Ovary (tissue), 9 donors: ENCODE measurements around the gene HIGD2B. TPM values are rescaled to one million over a fixed set of nuclear protein-coding genes. Genes with fewer than 3 reads are reported as not detected.
"Not testable (repeated sequence)": the region's sequence is repeated elsewhere in the genome, so short reads cannot be mapped to it uniquely, and the experiment has no call there.

Experiments used
- DNase-seq, 5 donors: peaks; one replicate each; pipeline ENCODE4 v3.0.0-alpha.2; 2019 to 2020
- H3K27ac ChIP-seq, 2 donors: fragments of 200-600 bp; one replicate each; pipeline versions ENCODE4 v1.5.1 to v1.8.0; 2019 to 2022
- H3K27me3 ChIP-seq: fragments of 200-600 bp; one replicate; pipeline ENCODE4 v1.8.0; 2022
- H3K36me3 ChIP-seq: fragments of 200-600 bp; sonication (generic); one replicate; pipeline ENCODE4 v1.5.1; 2019
- H3K4me1 ChIP-seq: one replicate; pipeline ENCODE4 v1.8.1; 2013; ENCODE audit warnings: mild to moderate bottlenecking, moderate library complexity; ENCODE audit not compliant: insufficient read depth
- H3K4me3 ChIP-seq: fragments of 200-600 bp; sonication (generic); one replicate; pipeline ENCODE4 v1.5.1; 2017
- H3K9me3 ChIP-seq, 2 donors: fragments of 200-600 bp in 1 of 2; sonication (generic) in 1 of 2; one replicate each; pipeline versions ENCODE4 v1.5.1 to v1.8.1; 2013 to 2019; ENCODE audit warnings: mild to moderate bottlenecking in 1 of 2, moderate library complexity in 1 of 2
- WGBS, 3 donors: extraction: QIAGEN DNeasy Blood & Tissue Kit in 1 of 3; methylation state at CpG; one replicate each; pipeline versions ENCODE4 v1.1.5 to v1.1.7; 2013 to 2017; 5-methylcytosine and 5-hydroxymethylcytosine counted together
- intact Hi-C, 4 donors: fragments of 100-400 bp; cut with DNase I; formaldehyde crosslinking; loops; one replicate each; pipeline versions ENCODE4 v1.11.0 to v1.15.1; 2022 to 2023
- polyA plus RNA-seq, 2 donors: library from polyadenylated mRNA; stranded (reverse); fragments of 200-250 nt in 1 of 2; fragments of 350-450 nt in 1 of 2; fragmentation: Illumina TruSeq in 1 of 2; extraction: RNeasy Lipid Tissue Mini Kit (QIAGEN cat#74804) in 1 of 2; gene quantifications; one replicate each; pipeline ENCODE4 v1.2.3, GENCODE V29; 2013 to 2014
- small RNA-seq: library from RNA; depleted of rRNA; stranded (forward); fragments of <200 nt; gene quantifications from one replicate; pipeline ENCODE3, GENCODE V24; 2016
- total RNA-seq, 7 donors: library from RNA; depleted of rRNA in 2 of 7; stranded (reverse); fragments of >200 nt in 2 of 7; fragmentation: NEBNext Ultra II Directional in 3 of 7; extraction: Animal tissue kit (Norgen Biotek cat#: 25700) in 3 of 7; gene quantifications; one replicate each; pipeline versions ENCODE4 v1.1.0 to v1.2.4, GENCODE V29; 2016 to 2023
- donor health status: DM: no; HTN: no; CAD: no; lungs with moderate emphysema.
- donor health status: DM: no; HTN: no; CAD: no.
- donor health status: Bipolar disorder and iron deficiency.
- donor health status: DM: yes; HTN: yes; CAD: no.
- donor health status: DM: no; HTN: no; CAD: no.
- donor health status: DM: yes; HTN: yes; CAD: no.

Gene HIGD2B
- total and polyA plus RNA-seq, 9 donors: not detected

- H3K4me1 ChIP-seq, H3K9me3 ChIP-seq, H3K4me3 ChIP-seq, H3K27me3 ChIP-seq, H3K36me3 ChIP-seq, H3K27ac ChIP-seq, intact Hi-C loops, DNase-seq: not testable (repeated sequence)
- WGBS, 3 donors: no CpG with 5 or more reads among the region's 26 CpGs
Measured at GRCh38 chr15:72639759-72640483, 46.1 kb downstream of the HIGD2B start.

DNA sequence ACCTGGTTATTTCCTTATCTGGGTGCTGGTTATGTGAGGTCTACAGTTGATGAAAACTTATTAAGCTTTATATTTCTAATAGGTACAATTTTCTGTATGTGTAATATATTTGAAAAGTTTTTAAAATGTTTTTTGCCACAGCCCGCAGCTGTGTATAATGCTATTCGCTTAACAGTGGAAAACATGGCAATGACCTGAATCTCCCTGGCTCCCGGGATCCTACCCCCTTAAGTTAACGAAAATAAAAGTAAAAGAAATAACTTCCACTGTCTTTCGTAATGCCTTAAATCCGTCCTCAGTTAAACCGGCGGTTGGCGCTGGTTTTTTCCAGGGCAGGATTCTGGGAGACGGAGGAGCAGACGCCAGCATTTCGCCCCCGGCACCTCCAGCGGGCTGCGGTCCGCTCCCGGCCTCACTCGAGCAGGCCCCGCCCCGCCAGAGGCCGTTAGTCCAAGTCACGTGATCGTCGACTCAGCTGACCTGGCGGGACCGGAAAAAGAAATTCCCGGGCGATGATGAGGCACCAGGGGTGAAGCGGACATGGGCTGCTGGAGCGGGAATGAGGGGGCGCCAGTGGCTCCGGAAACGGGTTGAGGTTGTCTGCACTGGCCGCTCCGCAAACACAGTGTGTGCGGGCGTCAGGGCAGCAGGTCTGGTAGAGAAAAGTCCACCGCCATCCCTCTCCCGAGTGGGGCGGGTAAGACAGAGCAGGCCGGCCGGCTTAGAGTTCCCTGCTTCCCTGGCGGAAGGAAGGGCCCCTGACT is 49.3 kb downstream of the HIGD2B start:
- H3K27me3 ChIP-seq, H3K27ac ChIP-seq, H3K36me3 ChIP-seq, intact Hi-C loops, H3K9me3 ChIP-seq, H3K4me1 ChIP-seq: not testable (repeated sequence)
- DNase-seq: peak; percentile 72 to 86 (median 81)
- 1% methylated on average over 18 of the region's 43 CpGs; no CpG with 5 or more reads in 2 of the 3 donors for WGBS, 3 donors
- H3K4me3 ChIP-seq: peak overlapping the region; percentile 29

- DNase-seq, H3K36me3 ChIP-seq, H3K9me3 ChIP-seq, H3K4me3 ChIP-seq, H3K27ac ChIP-seq, H3K27me3 ChIP-seq, H3K4me1 ChIP-seq: not testable (repeated sequence)
- intact Hi-C loops: loop anchor here in 1 of 4 donors (10.0 kb wide), 1 partner anchor 46 kb away; no protein-coding TSS in a partner anchor
- WGBS, 3 donors: 73 to 78% (median 73%) methylated on average over 6 to 7 of the region's 7 CpGs
Measured at GRCh38 chr15:72629068-72629570, 56.9 kb downstream of the HIGD2B start.

- H3K27ac ChIP-seq, H3K4me1 ChIP-seq, H3K27me3 ChIP-seq, DNase-seq, H3K36me3 ChIP-seq, H3K9me3 ChIP-seq, H3K4me3 ChIP-seq: not testable (repeated sequence)
- WGBS, 3 donors: 84 to 91% (median 89%) methylated on average over 11 of the region's 11 CpGs
- intact Hi-C loops: loop anchor here in 1 of 4 donors (10.0 kb wide), 1 partner anchor 46 kb away; no protein-coding TSS in a partner anchor
Measured at GRCh38 chr15:72628249-72629067, 57.5 kb downstream of the HIGD2B start.

DNA sequence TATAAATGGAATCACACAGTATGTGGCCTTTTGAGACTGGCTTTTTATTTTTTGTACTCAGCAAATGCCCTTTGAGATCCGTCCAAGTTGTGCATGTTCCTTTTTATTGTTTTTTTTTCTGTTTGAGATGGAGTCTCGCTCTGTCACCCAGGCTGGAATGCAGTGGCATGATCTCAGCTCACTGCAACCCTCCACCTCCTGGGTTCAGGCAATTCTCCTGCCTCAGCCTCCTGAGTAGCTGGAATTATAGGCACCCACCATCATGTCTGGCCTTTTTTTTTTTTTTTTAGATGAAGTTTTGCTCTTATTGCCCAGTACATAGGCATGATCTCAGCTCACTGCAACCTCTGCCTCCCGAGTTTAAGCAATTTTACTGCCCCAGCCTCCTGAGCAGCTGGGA is 59.8 kb downstream of the HIGD2B start:
- DNase-seq, H3K27ac ChIP-seq, H3K27me3 ChIP-seq, H3K9me3 ChIP-seq, H3K4me3 ChIP-seq, H3K4me1 ChIP-seq, H3K36me3 ChIP-seq: not testable (repeated sequence)
- WGBS, 3 donors: 58 to 64% (median 58%) methylated on average over 3 of the region's 3 CpGs
- intact Hi-C loops: loop anchor here in 1 of 4 donors (10.0 kb wide), 1 partner anchor 49 kb away; no protein-coding TSS in a partner anchor

Small RNAs within 50 kb of the gene (small RNA-seq; reads per million reads assigned to genes)
- gene RN7SL853P: not detected

Other genes starting within 250 kb of the HIGD2B start
- 100 to 1,000 TPM in 5 of 7 donors, 10 to 100 TPM in 2; 47.9 to 211 (median 171) TPM for gene ARIH1, start 211.9 kb downstream of the HIGD2B start, total RNA-seq
- 10 to 100 TPM; 33.1 to 91.2 TPM for gene ARIH1, start 211.9 kb downstream of the HIGD2B start, polyA plus RNA-seq
- gene GOLGA6B, start 31.5 kb downstream of the HIGD2B start, total RNA-seq: under 1 TPM in 2 of 7 donors, not detected in 5; 0.15 to 0.36 TPM
- not detected for gene GOLGA6B, start 31.5 kb downstream of the HIGD2B start, polyA plus RNA-seq
- 10 to 100 TPM; 18.4 to 30.2 (median 23.4) TPM for gene BBS4, start within 50 bp of the HIGD2B start, total RNA-seq
- 10 to 100 TPM; 17.8 to 23.6 TPM for gene BBS4, start within 50 bp of the HIGD2B start, polyA plus RNA-seq
- 10 to 100 TPM; 20.3 to 46.1 (median 28.1) TPM for gene ADPGK, start 97.6 kb upstream of the HIGD2B start, total RNA-seq
- gene ADPGK, start 97.6 kb upstream of the HIGD2B start, polyA plus RNA-seq: 10 to 100 TPM; 25.5 to 39.0 TPM